OCI-LY7 (cell line): Measurements from ENCODE around the gene PPIL1. TPM values are rescaled to one million over a fixed set of nuclear protein-coding genes. Genes with fewer than 3 reads are reported as not detected.

Experiments
- BruUV-seq: library from RNA; stranded (reverse); fragments of 400-500 nt; replicated peaks from 2 replicates; lab custom pipeline; 2021; lab: Mats Ljungman, UMichigan
- CTCF ChIA-PET: fragments of 300-600 bp; sonication (Branson Sonifier 250); formaldehyde crosslinking; loops from one replicate; lab custom pipeline; 2022; ENCODE audit warnings: antibody characterized with exemption; ENCODE audit not compliant: unreplicated experiment; lab: Charles Lee
- POLR2A ChIA-PET: fragments of 300-600 bp; sonication (Branson Sonifier 250); formaldehyde crosslinking; loops from one replicate; lab custom pipeline; 2022; ENCODE audit warnings: antibody characterized with exemption; lab: Charles Lee
- DNase-seq: peaks from one replicate; pipeline ENCODE4 v3.0.0-alpha.2; 2015; ENCODE audit warnings: low spot score
- H2AFZ ChIP-seq: fragments of 200-600 bp; sonication (generic), shearing (Covaris generic); 2 replicates; pipeline ENCODE4 v1.6.1; 2014; ENCODE audit warnings: mild to moderate bottlenecking, antibody characterized with exemption, low read length, moderate library complexity
- H3K27ac ChIP-seq: fragments of 200-600 bp; sonication (generic); 2 replicates; pipeline ENCODE4 v1.5.1; 2014; ENCODE audit warnings: mixed run types, low read depth, mild to moderate bottlenecking, moderate library complexity, low read length, inconsistent platforms; ENCODE audit not compliant: poor library complexity, severe bottlenecking
- H3K36me3 ChIP-seq: fragments of 200-600 bp; sonication (generic); 2 replicates; pipeline ENCODE4 v1.6.1; 2014; ENCODE audit warnings: mild to moderate bottlenecking, antibody characterized with exemption, low read length, moderate library complexity, mixed read lengths; ENCODE audit not compliant: insufficient read depth
- H3K4me1 ChIP-seq: fragments of 200-600 bp; sonication (generic); 2 replicates; pipeline ENCODE4 v1.5.1; 2014; ENCODE audit warnings: mild to moderate bottlenecking, low read length; ENCODE audit not compliant: insufficient read depth, poor library complexity, severe bottlenecking
- H3K4me2 ChIP-seq: fragments of 200-600 bp; sonication (generic); 2 replicates; pipeline ENCODE4 v1.6.1; 2014; ENCODE audit warnings: mild to moderate bottlenecking, low read length
- H3K4me3 ChIP-seq: fragments of 200-600 bp; sonication (generic); 2 replicates; pipeline ENCODE4 v1.5.1; 2014; ENCODE audit warnings: mild to moderate bottlenecking, low read depth, low read length; ENCODE audit not compliant: poor library complexity, severe bottlenecking
- H3K79me2 ChIP-seq: fragments of 200-600 bp; sonication (generic); 2 replicates; pipeline ENCODE4 v1.6.1; 2016; ENCODE audit warnings: low read depth, mild to moderate bottlenecking, low read length, moderate library complexity, mixed read lengths; ENCODE audit not compliant: insufficient read depth
- H3K9me2 ChIP-seq: fragments of 200-600 bp; sonication (generic); 2 replicates; pipeline ENCODE4 v1.6.1; 2016; ENCODE audit warnings: mild to moderate bottlenecking, low read length, mixed read lengths; ENCODE audit not compliant: insufficient read depth
- H3K9me3 ChIP-seq: fragments of 200-600 bp; sonication (generic); 2 replicates; pipeline ENCODE4 v1.6.1; 2014; ENCODE audit warnings: mild to moderate bottlenecking, mixed run types, low read length, mixed read lengths
- H4K20me1 ChIP-seq: fragments of 200-600 bp; sonication (generic); 2 replicates; pipeline ENCODE4 v1.6.1; 2014; ENCODE audit warnings: mild to moderate bottlenecking, antibody characterized with exemption, low read length, moderate library complexity, mixed read lengths; ENCODE audit not compliant: insufficient read depth
- CTCF ChIP-seq: fragments of 200-600 bp; sonication (generic); conservative IDR thresholded peaks from 2 replicates; pipeline ENCODE4 v1.5.1; 2014; ENCODE audit warnings: mild to moderate bottlenecking, antibody characterized with exemption, low read length, moderate library complexity, mixed read lengths
- EZH2phosphoT487 ChIP-seq: fragments of 200-600 bp; sonication (generic); IDR thresholded peaks from 2 replicates; pipeline ENCODE4 v1.6.1; 2018; ENCODE audit warnings: low read depth, borderline replicate concordance, mild to moderate bottlenecking, mixed run types, antibody characterized with exemption, low read length, moderate library complexity, mixed read lengths
- intact Hi-C: fragments of 100-400 bp; cut with micrococcal nuclease; formaldehyde crosslinking; loops from one replicate; pipeline ENCODE4 v1.10.0; 2022; ENCODE audit not compliant: unreplicated experiment
- total RNA-seq, 2 experiments: library from RNA; depleted of rRNA in 1 of 2; stranded (reverse); fragments of >200 nt in 1 of 2; shearing (Covaris generic) in 1 of 2; gene quantifications; 2 replicates each; pipeline ENCODE4 v1.2.3, GENCODE V29; 2014 to 2022

Gene PPIL1
- total RNA-seq, 2 experiments from 2014 or later = 38.9 to 40.0 TPM

DNA sequence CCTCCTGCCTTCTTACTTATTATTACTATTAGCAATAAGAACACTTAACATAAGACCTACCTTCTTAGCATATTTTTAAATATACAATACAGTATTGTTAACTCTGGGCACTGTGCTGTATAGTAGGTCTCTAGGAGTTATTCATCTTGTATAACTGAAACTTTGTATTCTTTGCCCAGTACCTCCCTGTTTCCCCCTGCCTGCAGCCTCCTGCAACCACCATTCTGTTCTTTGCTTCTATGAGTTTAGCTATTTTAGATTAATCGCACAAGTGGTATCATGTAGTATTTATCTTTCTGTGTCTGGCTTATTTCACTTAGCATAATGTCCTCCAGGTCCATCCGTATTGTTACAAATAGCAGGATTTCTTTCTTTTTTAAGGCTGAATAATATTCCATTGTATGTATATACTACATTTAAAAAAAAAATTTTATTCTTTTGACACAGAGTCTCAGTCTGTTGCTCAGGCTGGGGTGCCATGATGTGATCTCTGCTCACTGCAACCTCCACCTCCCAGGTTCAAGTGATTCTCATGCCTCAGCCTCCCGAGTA, 15.6 kb upstream of the PPIL1 start:
- no peak overlapping the region for H2AFZ ChIP-seq
- CTCF ChIA-PET = interaction anchor here (0.6 kb wide), 1 partner anchor 118 kb away, joined by 3 read pairs; no protein-coding TSS in a partner anchor
- TF ChIP-seq EZH2phosphoT487 (no peak), CTCF (no peak)
- no peak for DNase-seq
- H3K9me3 ChIP-seq = no peaks in the 10 kb centered on the region
- no peak overlapping the region for H3K27ac ChIP-seq
- peaks cover 21% of the 10 kb centered on the region; the same call in 1 of the 2 replicates for H3K79me2 ChIP-seq
- H3K4me1 ChIP-seq = peaks cover 19% of the 10 kb centered on the region
- H3K36me3 ChIP-seq = peaks cover 7% of the 10 kb centered on the region; the same call in 1 of the 2 replicates
- POLR2A ChIA-PET = interaction anchor here (0.6 to 1.1 kb wide), 3 partner anchors 12 to 291 kb away, joined by 3 to 5 read pairs (median 4); no protein-coding TSS in a partner anchor
- no peaks in the 10 kb centered on the region for H3K9me2 ChIP-seq
- H4K20me1 ChIP-seq = no peaks in the 10 kb centered on the region
- no peak overlapping the region for H3K4me3 ChIP-seq
- intact Hi-C loops = no loop called here
- H3K4me2 ChIP-seq = no peak overlapping the region
- no TSS peak for BruUV-seq

- H3K9me3 ChIP-seq = no peaks in the 10 kb centered on the region
- no TSS peak for BruUV-seq
- H3K79me2 ChIP-seq = peaks cover 21% of the 10 kb centered on the region; the same call in 1 of the 2 replicates
- H3K27ac ChIP-seq = no peak overlapping the region
- H4K20me1 ChIP-seq = no peaks in the 10 kb centered on the region
- H3K4me3 ChIP-seq = no peak overlapping the region
- no peak overlapping the region for H3K4me2 ChIP-seq
- peaks cover 24% of the 10 kb centered on the region for H3K4me1 ChIP-seq
- H3K36me3 ChIP-seq = no peaks in the 10 kb centered on the region; the same call in 1 of the 2 replicates
- no peaks in the 10 kb centered on the region for H3K9me2 ChIP-seq
- no peak overlapping the region for H2AFZ ChIP-seq
- TF ChIP-seq EZH2phosphoT487 = no peak
- no peak for TF ChIP-seq CTCF
- intact Hi-C loops = loop anchor here (5.0 kb wide), 1 partner anchor 213 kb away; no protein-coding TSS in a partner anchor
- ChIA-PET CTCF (interaction anchor here (0.6 kb wide), 1 partner anchor 140 kb away, joined by 3 read pairs; no protein-coding TSS in a partner anchor), POLR2A (interaction anchor here (0.6 to 1.7 kb wide), 7 partner anchors 8 to 67 kb away, joined by 4 to 8 read pairs (median 5); partner anchors contain the start of gene PPIL1)
- no peak for DNase-seq
Observed at GRCh38 chr6:36888654-36889481, 14.3 kb upstream of the PPIL1 start.
